WERI-Rb-1 (cell line): ENCODE results near the gene DAB1.

ENCODE experiments used
- DNase-seq: peaks from one replicate; pipeline ENCODE4 v3.0.0-alpha.2; 2020
- H3K27ac ChIP-seq: fragments of 250-450 bp; sonication (Bioruptor Pico); 2 replicates; pipeline ENCODE4 v1.5.1; 2020; ENCODE audit warnings: mild to moderate bottlenecking, moderate library complexity
- H3K27me3 ChIP-seq: fragments of 250-450 bp; sonication (Bioruptor Pico); 2 replicates; pipeline ENCODE4 v1.5.1; 2021; ENCODE audit warnings: mild to moderate bottlenecking, low read depth, moderate library complexity; ENCODE audit not compliant: insufficient read depth, severe bottlenecking
- H3K36me3 ChIP-seq: fragments of 250-450 bp; sonication (Bioruptor Pico); 2 replicates; pipeline ENCODE4 v1.5.1; 2020; ENCODE audit warnings: mild to moderate bottlenecking, moderate library complexity
- H3K4me3 ChIP-seq: 2 replicates; pipeline ENCODE4 v1.5.1; 2011; ENCODE audit warnings: low read depth, mild to moderate bottlenecking, control low read depth, low read length
- H3K9me3 ChIP-seq: fragments of 250-450 bp; sonication (Bioruptor Pico); 2 replicates; pipeline ENCODE4 v1.5.1; 2021; ENCODE audit warnings: mild to moderate bottlenecking, moderate library complexity; ENCODE audit not compliant: severe bottlenecking
- CTCF ChIP-seq: IDR thresholded peaks from 2 replicates; pipeline ENCODE4 v1.5.1; 2011; ENCODE audit warnings: low read depth, mild to moderate bottlenecking, control low read depth, inconsistent platforms, low read length

DAB1 gene

GRCh38 chr1:57270927-57271698, 152.7 kb downstream of the DAB1 start:
- TF ChIP-seq CTCF = no peak
- Histone ChIP-seq H3K9me3 (no peaks in the 10 kb centered on the region), H3K27ac (no peak overlapping the region), H3K4me3 (no peak overlapping the region), H3K27me3 (no peaks in the 10 kb centered on the region), H3K36me3 (no peaks in the 10 kb centered on the region)
- peak; percentile 51 for DNase-seq

GRCh38 chr1:57269630-57270225, 154.1 kb downstream of the DAB1 start:
- no peaks in the 10 kb centered on the region for H3K9me3 ChIP-seq
- TF ChIP-seq CTCF = no peak
- peak; percentile 66 for DNase-seq
- H3K4me3 ChIP-seq = no peak overlapping the region
- H3K27ac ChIP-seq = no peak overlapping the region
- H3K27me3 ChIP-seq = no peaks in the 10 kb centered on the region
- no peaks in the 10 kb centered on the region for H3K36me3 ChIP-seq

- DNase-seq = no peak
- Histone ChIP-seq H3K4me3 (no peak overlapping the region), H3K27ac (no peak overlapping the region), H3K27me3 (no peaks in the 10 kb centered on the region), H3K36me3 (no peaks in the 10 kb centered on the region), H3K9me3 (no peaks in the 10 kb centered on the region)
- no peak for TF ChIP-seq CTCF
Observed at GRCh38 chr1:57265104-57265503, 158.8 kb downstream of the DAB1 start.

- Histone ChIP-seq H3K9me3 (peaks cover 2% of the 10 kb centered on the region), H3K36me3 (no peaks in the 10 kb centered on the region), H3K27ac (no peak overlapping the region), H3K4me3 (no peak overlapping the region), H3K27me3 (no peaks in the 10 kb centered on the region)
- TF ChIP-seq CTCF = no peak
- no peak for DNase-seq
Observed at GRCh38 chr1:57262472-57262871, 161.4 kb downstream of the DAB1 start.

GRCh38 chr1:57258557-57259325, 165.1 kb downstream of the DAB1 start:
- H3K36me3 ChIP-seq = no peaks in the 10 kb centered on the region
- no peak for TF ChIP-seq CTCF
- H3K27ac ChIP-seq = no peak overlapping the region; the same call in 1 of the 2 replicates
- H3K27me3 ChIP-seq = no peaks in the 10 kb centered on the region
- DNase-seq = peak; percentile 22
- H3K9me3 ChIP-seq = peaks cover 3% of the 10 kb centered on the region
- no peak overlapping the region for H3K4me3 ChIP-seq
